T-helper 1 cell (primary cell): Measurements from ENCODE around the gene ZBP1.

Source experiments
- DNase-seq, 5 donors: peaks; one replicate each; pipeline ENCODE4 v3.0.0-alpha.2; 2012 to 2020

Gene ZBP1

GRCh38 chr20:57584768-57585461 is 35.3 kb downstream of the ZBP1 start:
- DNase-seq: no peak

- no peak for DNase-seq
These were observed 36.7 kb downstream of the ZBP1 start for GRCh38 chr20:57583289-57584257.

- DNase-seq: no peak
These were observed 37.6 kb downstream of the ZBP1 start for GRCh38 chr20:57582432-57583288.

- no peak for DNase-seq
These were observed 38.2 kb downstream of the ZBP1 start for GRCh38 chr20:57582029-57582378.

GRCh38 chr20:57581202-57582028 is 38.8 kb downstream of the ZBP1 start:
- DNase-seq: no peak

- DNase-seq: no peak
These were observed 39.6 kb downstream of the ZBP1 start for GRCh38 chr20:57580478-57581201.

GRCh38 chr20:57579898-57580447 is 40.3 kb downstream of the ZBP1 start:
- no peak for DNase-seq

GRCh38 chr20:57579331-57579897 is 40.8 kb downstream of the ZBP1 start:
- no peak for DNase-seq

GRCh38 chr20:57578476-57579165 is 41.6 kb downstream of the ZBP1 start:
- DNase-seq: no peak

- DNase-seq: no peak
These were observed 42.3 kb downstream of the ZBP1 start for GRCh38 chr20:57577679-57578475.

GRCh38 chr20:57576617-57577550 is 43.3 kb downstream of the ZBP1 start:
- DNase-seq: no peak

- no peak for DNase-seq
These were observed 44.2 kb downstream of the ZBP1 start for GRCh38 chr20:57576002-57576401.

- DNase-seq: no peak
These were observed 45.3 kb downstream of the ZBP1 start for GRCh38 chr20:57574954-57575353.

GRCh38 chr20:57573894-57574293 is 46.3 kb downstream of the ZBP1 start:
- DNase-seq: no peak

GRCh38 chr20:57573242-57573641 is 47.0 kb downstream of the ZBP1 start:
- DNase-seq: no peak

GRCh38 chr20:57571782-57572416 is 48.3 kb downstream of the ZBP1 start:
- no peak for DNase-seq

GRCh38 chr20:57570920-57571319 is 49.3 kb downstream of the ZBP1 start:
- no peak for DNase-seq
